ENCODE data around the gene CD38. TPM values are rescaled to one million over a fixed set of nuclear protein-coding genes. Genes with fewer than 3 reads are reported as not detected.
"Not testable (repeated sequence)": the region's sequence is repeated elsewhere in the genome, so short reads cannot be mapped to it uniquely, and the experiment has no call there.

CD38 gene
- 10 to 100 TPM in 1 of 5 donors, 1 to 10 TPM in 4; 4.3 to 22.8 (median 5.0) TPM for total RNA-seq
- total RNA-seq (2013): 5.6 TPM
- total RNA-seq: 2.9 to 23.4 (median 10.4) reads per million in 29 experiments

GRCh38 chr4:15778289-15779241 is at the start of gene CD38:
TSS of gene CD38 (plus strand) at chr4:15778328. CDS start at chr4:15778415, 87 bp downstream.
- WGBS (ENCODE audit: insufficient coverage): under 1% methylated on average over 66 of the region's 76 CpGs
- no peaks in the 10 kb centered on the region for H3K9me3 Mint-ChIP-seq

GRCh38 chr4:15729910-15730533 is 48.1 kb upstream of the CD38 start:
- Histone ChIP-seq H3K27ac (ENCODE audit: low read length) (no peak overlapping the region), H3K36me3 (ENCODE audit: control insufficient read depth in 2 of 2, extremely low read depth in 1 of 2, insufficient read depth in 1 of 2, low read length in 1 of 2) (no peaks in the 10 kb centered on the region), H3K9me3 (no peaks in the 10 kb centered on the region), H3K4me3 (ENCODE audit: control insufficient read depth in 1 of 2, extremely low read depth in 1 of 2, low read length in 1 of 2) (no peak overlapping the region), H3K27me3 (replicated peaks in 1 of 2; ENCODE audit: control insufficient read depth in 2 of 2, extremely low read depth in 1 of 2, insufficient read depth in 2 of 2, low read length in 1 of 2) (no peaks in the 10 kb centered on the region), H3K4me1 (ENCODE audit: control insufficient read depth in 1 of 2, extremely low read depth in 1 of 2, insufficient read depth in 2 of 2, low read length in 2 of 2) (peaks cover 0 to 8% of the 10 kb centered on the region in 2 experiments)
- Mint-ChIP-seq H3K36me3 (no peaks in the 10 kb centered on the region), H3K27ac (no peak overlapping the region), H3K9me3 (no peaks in the 10 kb centered on the region), H3K4me3 (no peak overlapping the region), H3K4me1 (peaks cover 13 to 19% (median 15%) of the 10 kb centered on the region in 3 donors), H3K27me3 (no peaks in the 10 kb centered on the region)
- CTCF ChIA-PET: interaction anchor here (0.5 to 2.1 kb wide), 3 partner anchors 21 to 272 kb away, joined by 3 to 12 read pairs (median 4); no protein-coding TSS in a partner anchor
- ATAC-seq (replicated peaks in 1 of 4): peak; percentile 40 to 64 (median 52)
- peak in 19 of 35 experiments; percentile 4 to 73 (median 15) for DNase-seq
- POLR2A ChIA-PET: no interaction called here
- WGBS (ENCODE audit: insufficient coverage): 0% methylated on average over 2 of the region's 3 CpGs

More at GRCh38 chr4:15778289-15779241, at the start of gene CD38:
- Mint-ChIP-seq H3K27me3 (peaks cover 0 to 2% of the 10 kb centered on the region in 2 donors), H3K27ac (peak within 1 kb of the TSS; percentile 47 to 68), H3K4me3 (peak within 1 kb of the TSS; percentile 75 to 85 (median 85)), H3K4me1 (peaks cover 58 to 64% (median 63%) of the 10 kb centered on the region in 3 donors), H3K36me3 (peaks cover 12% of the 10 kb centered on the region)
- Histone ChIP-seq H3K27me3 (replicated peaks in 1 of 2; ENCODE audit: control insufficient read depth in 2 of 2, extremely low read depth in 1 of 2, insufficient read depth in 2 of 2, low read length in 1 of 2) (peaks cover 0 to 6% of the 10 kb centered on the region in 2 experiments), H3K9me3 (no peaks in the 10 kb centered on the region), H3K27ac (ENCODE audit: low read length) (no peak within 1 kb of the TSS), H3K36me3 (ENCODE audit: control insufficient read depth in 2 of 2, extremely low read depth in 1 of 2, insufficient read depth in 1 of 2, low read length in 1 of 2) (no peaks in the 10 kb centered on the region), H3K4me3 (ENCODE audit: control insufficient read depth in 1 of 2, extremely low read depth in 1 of 2, low read length in 1 of 2) (peak within 1 kb of the TSS; percentile 60 to 98), H3K4me1 (ENCODE audit: control insufficient read depth in 1 of 2, extremely low read depth in 1 of 2, insufficient read depth in 2 of 2, low read length in 2 of 2) (peaks cover 19 to 24% of the 10 kb centered on the region in 2 experiments)
- peak in 27 of 35 experiments; percentile 15 to 54 (median 32) for DNase-seq
- ChIA-PET POLR2A (no interaction called here), CTCF (interaction anchor here in 1 of 2 donors (0.6 to 1.1 kb wide), 2 partner anchors 22 to 40 kb away, joined by 3 to 4 read pairs; no protein-coding TSS in a partner anchor)
- peak; percentile 58 to 74 (median 68) for ATAC-seq (replicated peaks in 1 of 4)

- H3K4me1 ChIP-seq (ENCODE audit: control insufficient read depth in 1 of 2, extremely low read depth in 1 of 2, insufficient read depth in 2 of 2, low read length in 2 of 2); H3K27ac ChIP-seq (ENCODE audit: low read length); H3K4me3 Mint-ChIP-seq; H3K36me3 ChIP-seq (ENCODE audit: control insufficient read depth in 2 of 2, extremely low read depth in 1 of 2, insufficient read depth in 1 of 2, low read length in 1 of 2); H3K9me3 Mint-ChIP-seq; H3K27me3 Mint-ChIP-seq; H3K27me3 ChIP-seq (replicated peaks in 1 of 2; ENCODE audit: control insufficient read depth in 2 of 2, extremely low read depth in 1 of 2, insufficient read depth in 2 of 2, low read length in 1 of 2); POLR2A ChIA-PET; H3K4me3 ChIP-seq (ENCODE audit: control insufficient read depth in 1 of 2, extremely low read depth in 1 of 2, low read length in 1 of 2); H3K27ac Mint-ChIP-seq; ATAC-seq (replicated peaks in 1 of 4); H3K9me3 ChIP-seq; H3K36me3 Mint-ChIP-seq; DNase-seq: not testable (repeated sequence)
- CTCF ChIA-PET: interaction anchor here (0.7 to 1.1 kb wide), 2 partner anchors 55 to 75 kb away, joined by 3 to 4 read pairs; no protein-coding TSS in a partner anchor
- WGBS (ENCODE audit: insufficient coverage): 65% methylated on average over 4 of the region's 5 CpGs
- peaks cover 15 to 28% (median 25%) of the 10 kb centered on the region in 3 donors for H3K4me1 Mint-ChIP-seq
Observed at GRCh38 chr4:15733061-15733460, 45.1 kb upstream of the CD38 start.

- ATAC-seq (replicated peaks in 1 of 4): no peak
- no peaks in the 10 kb centered on the region for H3K36me3 ChIP-seq (ENCODE audit: control insufficient read depth in 2 of 2, extremely low read depth in 1 of 2, insufficient read depth in 1 of 2, low read length in 1 of 2)
Observed at GRCh38 chr4:15735536-15735935, 42.6 kb upstream of the CD38 start.

GRCh38 chr4:15736514-15737050 is 41.5 kb upstream of the CD38 start:
- H3K36me3 Mint-ChIP-seq: peaks cover 3% of the 10 kb centered on the region

More at GRCh38 chr4:15735536-15735935, 42.6 kb upstream of the CD38 start:
- H3K27ac Mint-ChIP-seq: no peak overlapping the region
- no peak overlapping the region for H3K27ac ChIP-seq (ENCODE audit: low read length)
- H3K4me3 Mint-ChIP-seq: no peak overlapping the region
- 67% methylated on average over 3 of the region's 6 CpGs for WGBS (ENCODE audit: insufficient coverage)
- H3K27me3 ChIP-seq (replicated peaks in 1 of 2; ENCODE audit: control insufficient read depth in 2 of 2, extremely low read depth in 1 of 2, insufficient read depth in 2 of 2, low read length in 1 of 2): no peaks in the 10 kb centered on the region
- peaks cover 3 to 6% of the 10 kb centered on the region in 2 experiments for H3K4me1 ChIP-seq (ENCODE audit: control insufficient read depth in 1 of 2, extremely low read depth in 1 of 2, insufficient read depth in 2 of 2, low read length in 2 of 2)
- H3K4me3 ChIP-seq (ENCODE audit: control insufficient read depth in 1 of 2, extremely low read depth in 1 of 2, low read length in 1 of 2): no peak overlapping the region
- no peaks in the 10 kb centered on the region for H3K9me3 Mint-ChIP-seq
- DNase-seq: no peak
- peaks cover 15 to 32% (median 24%) of the 10 kb centered on the region in 3 donors for H3K4me1 Mint-ChIP-seq
- H3K27me3 Mint-ChIP-seq: no peaks in the 10 kb centered on the region
- no peaks in the 10 kb centered on the region for H3K36me3 Mint-ChIP-seq
- ChIA-PET CTCF (no interaction called here), POLR2A (interaction anchor here in 1 of 2 donors (0.6 kb wide), 1 partner anchor 23 kb away, joined by 7 read pairs; no protein-coding TSS in a partner anchor)
- no peaks in the 10 kb centered on the region for H3K9me3 ChIP-seq

More at GRCh38 chr4:15736514-15737050, 41.5 kb upstream of the CD38 start:
- H3K4me1 Mint-ChIP-seq: peaks cover 15 to 32% (median 24%) of the 10 kb centered on the region in 3 donors
- ChIA-PET POLR2A (no interaction called here), CTCF (interaction anchor here in 1 of 2 donors (2.2 kb wide), 1 partner anchor 20 kb away, joined by 9 read pairs; no protein-coding TSS in a partner anchor)
- no peak overlapping the region for H3K4me3 Mint-ChIP-seq
- no peaks in the 10 kb centered on the region for H3K36me3 ChIP-seq (ENCODE audit: control insufficient read depth in 2 of 2, extremely low read depth in 1 of 2, insufficient read depth in 1 of 2, low read length in 1 of 2)
- DNase-seq (no peak), ATAC-seq (replicated peaks in 1 of 4) (no peak)
- H3K27me3 Mint-ChIP-seq: no peaks in the 10 kb centered on the region
- no peak overlapping the region for H3K27ac Mint-ChIP-seq
- no peak overlapping the region for H3K4me3 ChIP-seq (ENCODE audit: control insufficient read depth in 1 of 2, extremely low read depth in 1 of 2, low read length in 1 of 2)
- H3K4me1 ChIP-seq (ENCODE audit: control insufficient read depth in 1 of 2, extremely low read depth in 1 of 2, insufficient read depth in 2 of 2, low read length in 2 of 2): peaks cover 3 to 6% of the 10 kb centered on the region in 2 experiments
- H3K9me3 Mint-ChIP-seq: peaks cover 0 to 5% (median 4%) of the 10 kb centered on the region in 3 donors
- H3K27me3 ChIP-seq (replicated peaks in 1 of 2; ENCODE audit: control insufficient read depth in 2 of 2, extremely low read depth in 1 of 2, insufficient read depth in 2 of 2, low read length in 1 of 2): no peaks in the 10 kb centered on the region
- no peak overlapping the region for H3K27ac ChIP-seq (ENCODE audit: low read length)
- 100% methylated on average over 2 of the region's 4 CpGs for WGBS (ENCODE audit: insufficient coverage)
- H3K9me3 ChIP-seq: peaks cover 2% of the 10 kb centered on the region
